Hepatocyte (in vitro differentiated cells): ENCODE data around the gene OVOL3. TPM values are rescaled to one million over a fixed set of nuclear protein-coding genes. Genes with fewer than 3 reads are reported as not detected.
"Not testable (repeated sequence)": the region's sequence is repeated elsewhere in the genome, so short reads cannot be mapped to it uniquely, and the experiment has no call there.

Experiments
- DNase-seq: peaks from one replicate; pipeline ENCODE4 v3.0.0-alpha.2; 2016; ENCODE audit warnings: low spot score
- H2AFZ ChIP-seq: fragments of 200-600 bp; sonication (generic); 2 replicates; pipeline ENCODE4 v1.6.0; 2016; ENCODE audit warnings: antibody characterized with exemption, mild to moderate bottlenecking
- H3K27ac ChIP-seq: fragments of 200-600 bp; sonication (generic); 2 replicates; pipeline ENCODE4 v1.5.1; 2016; ENCODE audit warnings: mild to moderate bottlenecking
- H3K27me3 ChIP-seq: fragments of 200-600 bp; sonication (generic); 2 replicates; pipeline ENCODE4 v1.6.1; 2016
- H3K36me3 ChIP-seq: fragments of 200-600 bp; sonication (generic); replicated peaks from 2 replicates; pipeline ENCODE4 v1.5.1; 2016; ENCODE audit warnings: low read depth; ENCODE audit not compliant: insufficient read depth
- H3K4me1 ChIP-seq: fragments of 200-600 bp; sonication (generic); 2 replicates; pipeline ENCODE4 v1.5.1; 2016; ENCODE audit warnings: mild to moderate bottlenecking, moderate library complexity; ENCODE audit not compliant: insufficient read depth
- H3K4me2 ChIP-seq: fragments of 200-600 bp; sonication (generic); 2 replicates; pipeline ENCODE4 v1.6.0; 2016
- H3K4me3 ChIP-seq: fragments of 200-600 bp; sonication (generic); 2 replicates; pipeline ENCODE4 v1.5.1; 2016; ENCODE audit warnings: mild to moderate bottlenecking
- H3K79me2 ChIP-seq: fragments of 200-600 bp; sonication (generic); 2 replicates; pipeline ENCODE4 v1.6.0; 2017; ENCODE audit warnings: mild to moderate bottlenecking
- H3K9me2 ChIP-seq: fragments of 200-600 bp; sonication (generic); replicated peaks from 2 replicates; pipeline ENCODE4 v1.6.0; 2017; ENCODE audit warnings: mild to moderate bottlenecking; ENCODE audit not compliant: insufficient read depth
- H3K9me3 ChIP-seq: fragments of 200-600 bp; sonication (generic); 2 replicates; pipeline ENCODE4 v1.5.1; 2016; ENCODE audit warnings: low read depth, mild to moderate bottlenecking
- H4K20me1 ChIP-seq: fragments of 200-600 bp; sonication (generic); 2 replicates; pipeline ENCODE4 v1.6.0; 2016; ENCODE audit warnings: mild to moderate bottlenecking; ENCODE audit not compliant: insufficient read depth, poor library complexity, severe bottlenecking
- CTCF ChIP-seq: fragments of 200-600 bp; sonication (generic); IDR thresholded peaks from 2 replicates; pipeline ENCODE4 v1.5.1; 2016; ENCODE audit warnings: antibody characterized with exemption, mild to moderate bottlenecking; ENCODE audit not compliant: poor library complexity
- EZH2 ChIP-seq: fragments of 200-600 bp; sonication (generic); IDR thresholded peaks from 2 replicates; pipeline ENCODE4 v1.6.1; 2016; ENCODE audit warnings: antibody characterized with exemption, mild to moderate bottlenecking, borderline replicate concordance
- EZH2phosphoT487 ChIP-seq: fragments of 200-600 bp; sonication (generic); IDR thresholded peaks from one replicate; pipeline ENCODE4 v1.6.1; 2018; ENCODE audit warnings: antibody characterized with exemption, mild to moderate bottlenecking, low read depth, moderate library complexity; ENCODE audit not compliant: unreplicated experiment, severe bottlenecking
- WGBS: methylation state at CpG from one replicate; pipeline ENCODE4 v1.1.6; 2016; ENCODE audit warnings: low lambda C conversion rate; ENCODE audit errors: missing lambda C conversion rate; 5-methylcytosine and 5-hydroxymethylcytosine counted together
- polyA plus RNA-seq: library from polyadenylated mRNA; unstranded; fragments of >200 nt; fragmentation: Nextera tagmentation; extraction: Ambion mirVana; gene quantifications from 2 replicates; pipeline ENCODE4 v1.2.1, GENCODE V29; 2016
- total RNA-seq: library from RNA; depleted of rRNA; stranded (reverse); fragments of >200 nt; gene quantifications from 2 replicates; pipeline ENCODE4 v1.2.3, GENCODE V29; 2014

OVOL3 gene
- total and polyA plus RNA-seq, 2 experiments from 2014 or later, result not detected

- 87% methylated on average over 11 of the region's 11 CpGs for WGBS
- no peak overlapping the region for H3K4me2 ChIP-seq
- TF ChIP-seq EZH2, result no peak
- no peak for TF ChIP-seq CTCF
- no peak for TF ChIP-seq EZH2phosphoT487
- DNase-seq, result no peak
- H2AFZ ChIP-seq, result no peak overlapping the region
- H3K9me2 ChIP-seq, result no peaks in the 10 kb centered on the region
- H3K27ac ChIP-seq, result no peak overlapping the region
- no peaks in the 10 kb centered on the region for H3K36me3 ChIP-seq
- no peaks in the 10 kb centered on the region for H3K79me2 ChIP-seq
- no peaks in the 10 kb centered on the region for H3K4me1 ChIP-seq
- no peaks in the 10 kb centered on the region for H3K9me3 ChIP-seq
- H4K20me1 ChIP-seq, result no peaks in the 10 kb centered on the region
- H3K27me3 ChIP-seq, result no peaks in the 10 kb centered on the region
- H3K4me3 ChIP-seq, result no peak overlapping the region
Measured at GRCh38 chr19:36067681-36068080, 43.3 kb upstream of the OVOL3 start.

DNA sequence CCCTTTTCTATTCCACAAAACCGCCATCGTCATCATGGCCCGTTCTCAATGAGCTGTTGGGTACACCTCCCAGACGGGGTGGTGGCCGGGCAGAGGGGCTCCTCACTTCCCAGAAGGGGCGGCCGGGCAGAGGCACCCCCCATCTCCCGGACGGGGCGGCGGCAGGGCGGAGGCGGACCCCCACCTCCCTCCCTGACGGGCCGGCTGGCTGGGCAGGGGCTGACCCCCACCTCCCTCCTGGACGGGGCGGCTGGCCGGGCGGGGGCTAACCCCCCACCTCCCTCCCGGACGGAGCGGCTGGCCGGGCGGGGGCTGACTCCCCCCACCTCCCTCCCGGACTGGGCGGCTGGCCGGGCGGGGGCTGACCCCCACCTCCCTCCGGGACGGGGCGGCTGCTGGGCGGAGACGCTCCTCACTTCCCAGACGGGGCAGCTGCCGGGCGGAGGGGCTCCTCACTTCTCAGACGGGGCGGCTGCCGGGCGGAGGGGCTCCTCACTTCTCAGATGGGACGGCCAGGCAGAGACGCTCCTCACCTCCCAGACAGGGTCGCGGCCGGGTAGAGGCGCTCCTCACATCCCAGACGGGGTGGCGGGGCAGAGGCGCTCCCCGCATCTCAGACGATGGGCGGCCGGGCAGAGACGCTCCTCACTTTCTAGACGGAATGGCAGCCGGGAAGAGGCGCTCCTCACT lies 42.0 kb upstream of the OVOL3 start:
- H3K4me2 ChIP-seq, H4K20me1 ChIP-seq, H3K9me2 ChIP-seq, H3K79me2 ChIP-seq, H2AFZ ChIP-seq, H3K36me3 ChIP-seq, H3K4me1 ChIP-seq, DNase-seq, H3K27me3 ChIP-seq, H3K4me3 ChIP-seq, H3K27ac ChIP-seq, H3K9me3 ChIP-seq: not testable (repeated sequence)
- WGBS, result 100% methylated on average over 2 of the region's 57 CpGs

- Histone ChIP-seq H3K9me3 (no peaks in the 10 kb centered on the region), H3K36me3 (no peaks in the 10 kb centered on the region), H3K27me3 (no peaks in the 10 kb centered on the region), H2AFZ (no peak overlapping the region), H4K20me1 (no peaks in the 10 kb centered on the region), H3K4me1 (no peaks in the 10 kb centered on the region), H3K4me2 (no peak overlapping the region), H3K27ac (no peak overlapping the region), H3K4me3 (no peak overlapping the region), H3K9me2 (no peaks in the 10 kb centered on the region), H3K79me2 (no peaks in the 10 kb centered on the region)
- DNase-seq, result no peak
- TF ChIP-seq EZH2 (no peak), EZH2phosphoT487 (no peak), CTCF (no peak)
- WGBS, result 88% methylated on average over 8 of the region's 8 CpGs
Measured at GRCh38 chr19:36072081-36072480, 38.9 kb upstream of the OVOL3 start.

DNA sequence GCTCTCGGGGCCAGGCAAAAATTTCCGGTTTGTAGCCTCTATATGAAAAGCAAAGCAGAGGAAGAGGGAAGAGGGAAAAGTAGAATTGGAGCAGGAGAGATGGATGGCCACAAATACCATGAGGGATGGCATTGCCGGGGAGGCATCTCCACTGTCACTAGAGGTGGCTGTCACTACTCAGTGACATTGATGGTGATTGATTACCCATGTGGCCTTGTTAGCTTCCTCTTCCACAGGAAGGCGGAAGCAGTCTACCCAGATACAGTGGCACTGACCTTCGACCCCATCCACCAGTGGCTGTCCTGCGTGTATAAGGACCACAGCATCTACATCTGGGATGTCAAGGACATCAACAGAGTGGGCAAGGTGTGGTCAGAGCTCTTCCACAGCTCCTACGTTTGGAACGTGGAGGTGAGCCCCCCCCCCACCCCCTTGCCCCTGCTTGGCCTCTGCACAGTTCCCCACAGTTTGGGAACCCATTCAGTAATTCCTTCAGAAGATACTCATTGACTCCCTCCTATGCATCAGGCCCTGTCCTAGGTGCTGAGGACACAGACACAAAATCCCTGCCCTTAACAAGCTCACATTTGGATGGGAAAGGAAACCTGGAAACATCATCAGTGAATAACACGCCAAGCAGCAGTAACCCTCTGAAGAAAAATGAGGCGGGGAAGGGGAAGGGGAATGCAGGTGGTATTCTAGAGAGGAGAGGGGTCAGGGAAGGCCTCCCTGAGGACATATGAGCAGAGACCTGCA lies 37.6 kb upstream of the OVOL3 start:
- no peaks in the 10 kb centered on the region for H3K36me3 ChIP-seq
- H2AFZ ChIP-seq, result no peak overlapping the region
- no peaks in the 10 kb centered on the region for H3K9me3 ChIP-seq
- no peaks in the 10 kb centered on the region for H3K79me2 ChIP-seq
- H3K27me3 ChIP-seq, result no peaks in the 10 kb centered on the region
- H3K4me2 ChIP-seq, result no peak overlapping the region
- no peak for DNase-seq
- no peaks in the 10 kb centered on the region for H4K20me1 ChIP-seq
- no peak overlapping the region for H3K4me3 ChIP-seq
- no peaks in the 10 kb centered on the region for H3K4me1 ChIP-seq
- no peak overlapping the region for H3K27ac ChIP-seq
- no peak for TF ChIP-seq EZH2
- no peak for TF ChIP-seq EZH2phosphoT487
- TF ChIP-seq CTCF, result no peak
- WGBS, result 85% methylated on average over 10 of the region's 10 CpGs
- H3K9me2 ChIP-seq, result no peaks in the 10 kb centered on the region
